CD14-positive monocyte (primary cell): ENCODE measurements around the gene MSH2. TPM values are rescaled to one million over a fixed set of nuclear protein-coding genes. Genes with fewer than 3 reads are reported as not detected.
"Not testable (repeated sequence)": the region's sequence is repeated elsewhere in the genome, so short reads cannot be mapped to it uniquely, and the experiment has no call there.

Experiments used
- DNase-seq, 3 donors: peaks; one replicate each; pipeline ENCODE4 v3.0.0-alpha.2; 2011 to 2022
- H2AFZ ChIP-seq: 2 replicates; pipeline ENCODE4 v1.6.0; 2012; ENCODE audit warnings: mild to moderate bottlenecking, low read depth, low read length, inconsistent platforms; ENCODE audit not compliant: insufficient read depth, poor library complexity, severe bottlenecking
- H3K27ac ChIP-seq, 2 donors: 1 replicate in 1 of 2; 2 replicates in 1 of 2; pipeline ENCODE4 v1.5.1; 2012 to 2013; ENCODE audit warnings: low read length in 2 of 2, control low read depth in 1 of 2, inconsistent platforms in 1 of 2, low read depth in 1 of 2, mild to moderate bottlenecking in 1 of 2
- H3K27me3 ChIP-seq, 2 donors: one replicate each; pipeline versions ENCODE4 v1.6.0 to v1.6.1; 2011 to 2013; ENCODE audit warnings: low read length in 2 of 2; ENCODE audit not compliant: control insufficient read depth in 2 of 2, insufficient read depth in 2 of 2
- H3K36me3 ChIP-seq, 2 donors: replicated peaks in 1 of 2; 1 replicate in 1 of 2; 2 replicates in 1 of 2; pipeline versions ENCODE4 v1.5.1 to v1.6.1; 2012 to 2013; ENCODE audit warnings: low read length in 2 of 2, control low read depth in 1 of 2, inconsistent platforms in 1 of 2, mild to moderate bottlenecking in 1 of 2; ENCODE audit not compliant: insufficient read depth in 2 of 2, control insufficient read depth in 1 of 2
- H3K4me1 ChIP-seq, 2 donors: 1 replicate in 1 of 2; 2 replicates in 1 of 2; pipeline versions ENCODE4 v1.5.1 to v1.6.1; 2012 to 2013; ENCODE audit warnings: low read length in 2 of 2, control low read depth in 1 of 2, inconsistent platforms in 1 of 2, mild to moderate bottlenecking in 1 of 2, moderate library complexity in 1 of 2; ENCODE audit not compliant: insufficient read depth in 2 of 2, control insufficient read depth in 1 of 2
- H3K4me2 ChIP-seq: replicated peaks from 2 replicates; pipeline ENCODE3; 2012; ENCODE audit warnings: low read length, moderate library complexity, mild to moderate bottlenecking; ENCODE audit not compliant: poor library complexity, severe bottlenecking; ENCODE audit errors: extremely low read depth
- H3K4me3 ChIP-seq, 3 experiments: fragments of 200-600 bp in 1 of 3; sonication (generic) in 1 of 3; replicated peaks in 1 of 3; 1 replicate in 2 of 3; 2 replicates in 1 of 3; pipeline ENCODE4 v1.5.1; 2011 to 2013; ENCODE audit warnings: low read length in 3 of 3, mild to moderate bottlenecking in 3 of 3, control low read depth in 2 of 3, low read depth in 2 of 3, inconsistent platforms in 1 of 3, moderate library complexity in 1 of 3
- H3K79me2 ChIP-seq: 2 replicates; pipeline ENCODE4 v1.6.0; 2012; ENCODE audit warnings: mild to moderate bottlenecking, control low read depth, inconsistent platforms, low read length, moderate library complexity; ENCODE audit not compliant: insufficient read depth
- H3K9ac ChIP-seq: 2 replicates; pipeline ENCODE4 v1.6.0; 2017; ENCODE audit warnings: low read length, mild to moderate bottlenecking; ENCODE audit not compliant: insufficient read depth, poor library complexity, severe bottlenecking
- H3K9me3 ChIP-seq, 2 donors: replicated peaks in 1 of 2; 1 replicate in 1 of 2; 2 replicates in 1 of 2; pipeline versions ENCODE4 v1.5.1 to v1.6.1; 2012 to 2013; ENCODE audit warnings: low read length in 2 of 2, control low read depth in 1 of 2; ENCODE audit not compliant: control insufficient read depth in 1 of 2, insufficient read depth in 1 of 2
- H4K20me1 ChIP-seq: 2 replicates; pipeline ENCODE4 v1.6.0; 2012; ENCODE audit warnings: mild to moderate bottlenecking, low read length, control low read depth, moderate library complexity; ENCODE audit not compliant: insufficient read depth
- H3K27ac Mint-ChIP-seq, 7 donors: one replicate each; pipeline ENCODE4 v1.8.0; 2020; ENCODE audit warnings: mild to moderate bottlenecking in 7 of 7, mixed read lengths in 7 of 7, moderate library complexity in 6 of 7, inconsistent platforms in 2 of 7
- H3K27me3 Mint-ChIP-seq, 3 donors: one replicate each; pipeline ENCODE4 v1.8.0; 2021 to 2022; ENCODE audit warnings: low read depth in 3 of 3, mild to moderate bottlenecking in 3 of 3, mixed read lengths in 3 of 3, moderate library complexity in 3 of 3, inconsistent platforms in 1 of 3
- H3K36me3 Mint-ChIP-seq, 2 donors: one replicate each; pipeline ENCODE4 v1.8.0; 2020; ENCODE audit warnings: mixed read lengths in 2 of 2, inconsistent platforms in 1 of 2, mild to moderate bottlenecking in 1 of 2
- H3K4me1 Mint-ChIP-seq: one replicate; pipeline ENCODE4 v1.8.0; 2020; ENCODE audit warnings: mild to moderate bottlenecking, mixed read lengths
- H3K4me3 Mint-ChIP-seq, 2 donors: one replicate each; pipeline ENCODE4 v1.8.0; 2020; ENCODE audit warnings: mild to moderate bottlenecking in 2 of 2, mixed read lengths in 2 of 2, moderate library complexity in 1 of 2
- H3K9me3 Mint-ChIP-seq, 7 donors: one replicate each; pipeline ENCODE4 v1.8.0; 2020 to 2022; ENCODE audit warnings: mixed read lengths in 7 of 7, mild to moderate bottlenecking in 6 of 7, moderate library complexity in 6 of 7, inconsistent platforms in 2 of 7
- CTCF ChIP-seq: fragments of 200-600 bp; IDR thresholded peaks from one replicate; pipeline ENCODE4 v1.8.0; 2022; ENCODE audit warnings: antibody characterized with exemption, mild to moderate bottlenecking
- whole genome bisulfite sequencing: methylation state at CpG from one replicate; pipeline ENCODE4 v1.1.5; 2013; ENCODE audit warnings: missing lambda C conversion rate; ENCODE audit not compliant: insufficient coverage; 5-methylcytosine and 5-hydroxymethylcytosine counted together
- intact Hi-C, 2 donors: fragments of 100-400 bp; cut with micrococcal nuclease; formaldehyde crosslinking; loops; one replicate each; pipeline versions ENCODE4 v1.15.0 to v1.15.1; 2023
- polyA plus RNA-seq, 3 donors: library from polyadenylated mRNA; depleted of rRNA in 1 of 3; unstranded in 2 of 3; stranded (reverse) in 1 of 3; fragments of 300-500 nt in 2 of 3; fragments of >200 nt in 1 of 3; fragmentation: Illumina TruSeq in 2 of 3; gene quantifications; 1 replicate in 2 of 3; 2 replicates in 1 of 3; pipeline ENCODE4 v1.2.3, GENCODE V29; 2012 to 2021

MSH2 gene
- polyA plus RNA-seq, 3 donors = 1.5 to 2.8 (median 2.0) TPM

- Mint-ChIP-seq H3K9me3 (peaks cover 0 to 2% (median 0%) of the 10 kb centered on the region in 7 donors), H3K27me3 (peaks cover 3 to 7% (median 4%) of the 10 kb centered on the region in 3 donors), H3K27ac (no peak overlapping the region), H3K4me1 (peaks cover 2% of the 10 kb centered on the region), H3K4me3 (no peak overlapping the region), H3K36me3 (no peaks in the 10 kb centered on the region)
- H4K20me1 ChIP-seq = no peaks in the 10 kb centered on the region
- intact Hi-C loops = no loop called here
- WGBS = no CpG with 5 or more reads among the region's 3 CpGs
- H3K36me3 ChIP-seq = no peaks in the 10 kb centered on the region
- H3K27ac ChIP-seq = no peak overlapping the region
- H3K4me1 ChIP-seq = no peaks in the 10 kb centered on the region
- H3K9ac ChIP-seq = no peak overlapping the region
- no peak overlapping the region for H2AFZ ChIP-seq
- no peaks in the 10 kb centered on the region for H3K27me3 ChIP-seq
- no peaks in the 10 kb centered on the region for H3K79me2 ChIP-seq
- DNase-seq = no peak
- H3K4me2 ChIP-seq = no peak overlapping the region
- TF ChIP-seq CTCF = no peak
- H3K4me3 ChIP-seq = no peak overlapping the region
- no peaks in the 10 kb centered on the region for H3K9me3 ChIP-seq
Measured at GRCh38 chr2:47360927-47361326, 42.0 kb upstream of the MSH2 start.

GRCh38 chr2:47361505-47362229 lies 41.3 kb upstream of the MSH2 start:
- H3K27ac ChIP-seq, H3K4me3 Mint-ChIP-seq, H3K4me2 ChIP-seq, H3K4me1 ChIP-seq, H3K27ac Mint-ChIP-seq, H3K36me3 Mint-ChIP-seq, H3K4me1 Mint-ChIP-seq, H3K79me2 ChIP-seq, H2AFZ ChIP-seq, H3K9ac ChIP-seq, H4K20me1 ChIP-seq, H3K9me3 ChIP-seq, DNase-seq, intact Hi-C loops, H3K36me3 ChIP-seq, H3K9me3 Mint-ChIP-seq, H3K27me3 Mint-ChIP-seq, H3K4me3 ChIP-seq, H3K27me3 ChIP-seq: not testable (repeated sequence)
- 92% methylated on average over 6 of the region's 10 CpGs for WGBS
